GM19099 (cell line): ENCODE results near the gene RAI1.

Source experiments
- POLR2A ChIP-seq: IDR thresholded peaks from 3 replicates; pipeline ENCODE4 v1.6.1; 2011; ENCODE audit warnings: low read depth; ENCODE audit not compliant: insufficient read length; ENCODE audit errors: extremely low read depth

Gene RAI1

GRCh38 chr17:17692353-17693252 lies 11.3 kb downstream of the RAI1 start:
- no peak for TF ChIP-seq POLR2A

- no peak for TF ChIP-seq POLR2A
Observed at GRCh38 chr17:17693253-17694168, 12.3 kb downstream of the RAI1 start.

- peak; percentile 56 for TF ChIP-seq POLR2A
Observed at GRCh38 chr17:17694169-17695081, 13.2 kb downstream of the RAI1 start.

- no peak for TF ChIP-seq POLR2A
Observed at GRCh38 chr17:17696085-17696484, 14.8 kb downstream of the RAI1 start.

- TF ChIP-seq POLR2A = no peak
Observed at GRCh38 chr17:17696882-17697633, 15.8 kb downstream of the RAI1 start.

- no peak for TF ChIP-seq POLR2A
Observed at GRCh38 chr17:17698371-17698770, 17.1 kb downstream of the RAI1 start.

- TF ChIP-seq POLR2A = no peak
Observed at GRCh38 chr17:17698869-17699351, 17.7 kb downstream of the RAI1 start.

- TF ChIP-seq POLR2A = no peak
Observed at GRCh38 chr17:17699491-17699890, 18.2 kb downstream of the RAI1 start.

GRCh38 chr17:17700251-17700969 lies 19.2 kb downstream of the RAI1 start:
- TF ChIP-seq POLR2A = no peak

- no peak for TF ChIP-seq POLR2A
Observed at GRCh38 chr17:17701112-17701511, 19.9 kb downstream of the RAI1 start.

GRCh38 chr17:17701658-17702057 lies 20.4 kb downstream of the RAI1 start:
- TF ChIP-seq POLR2A = no peak

- TF ChIP-seq POLR2A = no peak
Observed at GRCh38 chr17:17702449-17703139, 21.3 kb downstream of the RAI1 start.

- no peak for TF ChIP-seq POLR2A
Observed at GRCh38 chr17:17703140-17703919, 22.1 kb downstream of the RAI1 start.
